CD14-positive monocyte (primary cell): ENCODE results near the gene THAP7. TPM values are rescaled to one million over a fixed set of nuclear protein-coding genes. Genes with fewer than 3 reads are reported as not detected.
A peak's percentile ranks its signal among the peaks of the same experiment; 100 is the strongest.

Source experiments
- DNase-seq, 3 donors: peaks; one replicate each; pipeline ENCODE4 v3.0.0-alpha.2; 2011 to 2022
- H2AFZ ChIP-seq: 2 replicates; pipeline ENCODE4 v1.6.0; 2012; ENCODE audit warnings: mild to moderate bottlenecking, low read depth, low read length, inconsistent platforms; ENCODE audit not compliant: insufficient read depth, poor library complexity, severe bottlenecking
- H3K27ac ChIP-seq, 2 donors: 1 replicate in 1 of 2; 2 replicates in 1 of 2; pipeline ENCODE4 v1.5.1; 2012 to 2013; ENCODE audit warnings: low read length in 2 of 2, control low read depth in 1 of 2, inconsistent platforms in 1 of 2, low read depth in 1 of 2, mild to moderate bottlenecking in 1 of 2
- H3K27me3 ChIP-seq, 2 donors: one replicate each; pipeline versions ENCODE4 v1.6.0 to v1.6.1; 2011 to 2013; ENCODE audit warnings: low read length in 2 of 2; ENCODE audit not compliant: control insufficient read depth in 2 of 2, insufficient read depth in 2 of 2
- H3K36me3 ChIP-seq, 2 donors: replicated peaks in 1 of 2; 1 replicate in 1 of 2; 2 replicates in 1 of 2; pipeline versions ENCODE4 v1.5.1 to v1.6.1; 2012 to 2013; ENCODE audit warnings: low read length in 2 of 2, control low read depth in 1 of 2, inconsistent platforms in 1 of 2, mild to moderate bottlenecking in 1 of 2; ENCODE audit not compliant: insufficient read depth in 2 of 2, control insufficient read depth in 1 of 2
- H3K4me1 ChIP-seq, 2 donors: 1 replicate in 1 of 2; 2 replicates in 1 of 2; pipeline versions ENCODE4 v1.5.1 to v1.6.1; 2012 to 2013; ENCODE audit warnings: low read length in 2 of 2, control low read depth in 1 of 2, inconsistent platforms in 1 of 2, mild to moderate bottlenecking in 1 of 2, moderate library complexity in 1 of 2; ENCODE audit not compliant: insufficient read depth in 2 of 2, control insufficient read depth in 1 of 2
- H3K4me2 ChIP-seq: replicated peaks from 2 replicates; pipeline ENCODE3; 2012; ENCODE audit warnings: low read length, moderate library complexity, mild to moderate bottlenecking; ENCODE audit not compliant: poor library complexity, severe bottlenecking; ENCODE audit errors: extremely low read depth
- H3K4me3 ChIP-seq, 3 experiments: fragments of 200-600 bp in 1 of 3; sonication (generic) in 1 of 3; replicated peaks in 1 of 3; 1 replicate in 2 of 3; 2 replicates in 1 of 3; pipeline ENCODE4 v1.5.1; 2011 to 2013; ENCODE audit warnings: low read length in 3 of 3, mild to moderate bottlenecking in 3 of 3, control low read depth in 2 of 3, low read depth in 2 of 3, inconsistent platforms in 1 of 3, moderate library complexity in 1 of 3
- H3K79me2 ChIP-seq: 2 replicates; pipeline ENCODE4 v1.6.0; 2012; ENCODE audit warnings: mild to moderate bottlenecking, control low read depth, inconsistent platforms, low read length, moderate library complexity; ENCODE audit not compliant: insufficient read depth
- H3K9ac ChIP-seq: 2 replicates; pipeline ENCODE4 v1.6.0; 2017; ENCODE audit warnings: low read length, mild to moderate bottlenecking; ENCODE audit not compliant: insufficient read depth, poor library complexity, severe bottlenecking
- H3K9me3 ChIP-seq, 2 donors: replicated peaks in 1 of 2; 1 replicate in 1 of 2; 2 replicates in 1 of 2; pipeline versions ENCODE4 v1.5.1 to v1.6.1; 2012 to 2013; ENCODE audit warnings: low read length in 2 of 2, control low read depth in 1 of 2; ENCODE audit not compliant: control insufficient read depth in 1 of 2, insufficient read depth in 1 of 2
- H4K20me1 ChIP-seq: 2 replicates; pipeline ENCODE4 v1.6.0; 2012; ENCODE audit warnings: mild to moderate bottlenecking, low read length, control low read depth, moderate library complexity; ENCODE audit not compliant: insufficient read depth
- H3K27ac Mint-ChIP-seq, 7 donors: one replicate each; pipeline ENCODE4 v1.8.0; 2020; ENCODE audit warnings: mild to moderate bottlenecking in 7 of 7, mixed read lengths in 7 of 7, moderate library complexity in 6 of 7, inconsistent platforms in 2 of 7
- H3K27me3 Mint-ChIP-seq, 3 donors: one replicate each; pipeline ENCODE4 v1.8.0; 2021 to 2022; ENCODE audit warnings: low read depth in 3 of 3, mild to moderate bottlenecking in 3 of 3, mixed read lengths in 3 of 3, moderate library complexity in 3 of 3, inconsistent platforms in 1 of 3
- H3K36me3 Mint-ChIP-seq, 2 donors: one replicate each; pipeline ENCODE4 v1.8.0; 2020; ENCODE audit warnings: mixed read lengths in 2 of 2, inconsistent platforms in 1 of 2, mild to moderate bottlenecking in 1 of 2
- H3K4me1 Mint-ChIP-seq: one replicate; pipeline ENCODE4 v1.8.0; 2020; ENCODE audit warnings: mild to moderate bottlenecking, mixed read lengths
- H3K4me3 Mint-ChIP-seq, 2 donors: one replicate each; pipeline ENCODE4 v1.8.0; 2020; ENCODE audit warnings: mild to moderate bottlenecking in 2 of 2, mixed read lengths in 2 of 2, moderate library complexity in 1 of 2
- H3K9me3 Mint-ChIP-seq, 7 donors: one replicate each; pipeline ENCODE4 v1.8.0; 2020 to 2022; ENCODE audit warnings: mixed read lengths in 7 of 7, mild to moderate bottlenecking in 6 of 7, moderate library complexity in 6 of 7, inconsistent platforms in 2 of 7
- WGBS: methylation state at CpG from one replicate; pipeline ENCODE4 v1.1.5; 2013; ENCODE audit warnings: missing lambda C conversion rate; ENCODE audit not compliant: insufficient coverage; 5-methylcytosine and 5-hydroxymethylcytosine counted together
- intact Hi-C, 2 donors: fragments of 100-400 bp; cut with micrococcal nuclease; formaldehyde crosslinking; loops; one replicate each; pipeline versions ENCODE4 v1.15.0 to v1.15.1; 2023
- polyA plus RNA-seq, 3 donors: library from polyadenylated mRNA; depleted of rRNA in 1 of 3; unstranded in 2 of 3; stranded (reverse) in 1 of 3; fragments of 300-500 nt in 2 of 3; fragments of >200 nt in 1 of 3; fragmentation: Illumina TruSeq in 2 of 3; gene quantifications; 1 replicate in 2 of 3; 2 replicates in 1 of 3; pipeline ENCODE4 v1.2.3, GENCODE V29; 2012 to 2021
- TF ChIP-seq, protein P1 (sequence below): fragments of 200-600 bp; IDR thresholded peaks from one replicate; pipeline ENCODE4 v1.8.0; 2022; ENCODE audit warnings: antibody characterized with exemption, mild to moderate bottlenecking

Gene THAP7
- polyA plus RNA-seq, 3 donors = 18.4 to 22.9 (median 19.8) TPM

DNA sequence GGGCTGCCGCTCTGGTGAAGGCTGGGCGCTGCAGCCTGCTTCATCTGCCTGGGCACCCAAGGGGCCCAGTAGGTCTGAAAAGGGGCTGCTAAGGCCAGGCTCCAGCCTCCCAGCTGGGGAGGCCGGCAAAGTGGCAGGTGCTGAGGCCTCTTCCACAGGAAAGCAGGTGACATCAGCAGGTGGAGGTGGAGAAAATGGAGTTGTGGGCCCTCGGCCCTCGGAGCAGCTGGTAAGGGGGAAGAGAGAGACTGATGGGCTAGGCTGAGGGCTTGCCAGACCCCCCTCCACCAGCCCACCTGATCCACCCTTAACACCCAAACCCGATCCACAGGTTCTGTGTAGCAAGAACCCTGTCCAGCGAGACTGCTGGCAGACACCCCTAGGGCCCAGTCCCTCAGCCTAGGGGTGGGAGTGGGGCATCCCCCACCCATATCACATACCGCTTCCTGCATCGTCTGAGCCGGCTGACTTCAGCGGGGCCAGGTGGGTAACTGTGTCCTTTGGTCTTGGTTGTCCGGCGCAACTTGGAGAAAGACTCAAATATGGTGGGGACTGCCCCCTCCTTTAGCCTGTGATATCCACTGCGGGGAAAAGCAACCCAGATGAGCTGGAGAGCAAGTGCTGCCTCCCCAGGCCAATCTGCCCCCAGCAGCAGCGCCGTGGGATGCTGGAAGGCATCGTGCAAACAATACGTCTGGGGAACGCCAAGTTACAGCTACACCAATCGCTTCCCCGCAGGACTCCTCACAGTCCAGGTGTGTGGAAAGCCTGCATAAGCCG, 1.5 kb downstream of the THAP7 start:
- Histone ChIP-seq H3K27ac (peak overlapping the region in 1 of 2 donors; percentile 91), H3K27me3 (no peaks in the 10 kb centered on the region), H3K4me1 (peaks cover 24 to 30% of the 10 kb centered on the region in 2 donors), H3K4me2 (peak overlapping the region; percentile 73), H2AFZ (no peak overlapping the region), H3K9me3 (no peaks in the 10 kb centered on the region), H3K4me3 (peak overlapping the region in 1 of 3 experiments; percentile 79), H3K9ac (peak overlapping the region; percentile 90), H4K20me1 (no peaks in the 10 kb centered on the region), H3K79me2 (peaks cover 13% of the 10 kb centered on the region), H3K36me3 (peaks cover 41 to 48% of the 10 kb centered on the region in 2 donors)
- Mint-ChIP-seq H3K4me1 (peaks cover 26% of the 10 kb centered on the region), H3K36me3 (peaks cover 21 to 39% of the 10 kb centered on the region in 2 donors), H3K9me3 (peaks cover 0 to 1% (median 0%) of the 10 kb centered on the region in 7 donors), H3K27me3 (peaks cover 0 to 2% (median 1%) of the 10 kb centered on the region in 3 donors), H3K4me3 (peak overlapping the region in 1 of 2 donors; percentile 94), H3K27ac (peak overlapping the region in 6 of 7 donors; percentile 38 to 99 (median 79))
- TF ChIP-seq, protein P1, sequence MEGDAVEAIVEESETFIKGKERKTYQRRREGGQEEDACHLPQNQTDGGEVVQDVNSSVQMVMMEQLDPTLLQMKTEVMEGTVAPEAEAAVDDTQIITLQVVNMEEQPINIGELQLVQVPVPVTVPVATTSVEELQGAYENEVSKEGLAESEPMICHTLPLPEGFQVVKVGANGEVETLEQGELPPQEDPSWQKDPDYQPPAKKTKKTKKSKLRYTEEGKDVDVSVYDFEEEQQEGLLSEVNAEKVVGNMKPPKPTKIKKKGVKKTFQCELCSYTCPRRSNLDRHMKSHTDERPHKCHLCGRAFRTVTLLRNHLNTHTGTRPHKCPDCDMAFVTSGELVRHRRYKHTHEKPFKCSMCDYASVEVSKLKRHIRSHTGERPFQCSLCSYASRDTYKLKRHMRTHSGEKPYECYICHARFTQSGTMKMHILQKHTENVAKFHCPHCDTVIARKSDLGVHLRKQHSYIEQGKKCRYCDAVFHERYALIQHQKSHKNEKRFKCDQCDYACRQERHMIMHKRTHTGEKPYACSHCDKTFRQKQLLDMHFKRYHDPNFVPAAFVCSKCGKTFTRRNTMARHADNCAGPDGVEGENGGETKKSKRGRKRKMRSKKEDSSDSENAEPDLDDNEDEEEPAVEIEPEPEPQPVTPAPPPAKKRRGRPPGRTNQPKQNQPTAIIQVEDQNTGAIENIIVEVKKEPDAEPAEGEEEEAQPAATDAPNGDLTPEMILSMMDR = no peak
- 84% methylated on average over 13 of the region's 22 CpGs for WGBS
- intact Hi-C loops = loop anchor here in 1 of 2 donors (5.0 kb wide), 2 partner anchors 83 to 143 kb away; partner anchors contain the start of genes CRKL, PI4KA and SNAP29
- DNase-seq = no peak

DNA sequence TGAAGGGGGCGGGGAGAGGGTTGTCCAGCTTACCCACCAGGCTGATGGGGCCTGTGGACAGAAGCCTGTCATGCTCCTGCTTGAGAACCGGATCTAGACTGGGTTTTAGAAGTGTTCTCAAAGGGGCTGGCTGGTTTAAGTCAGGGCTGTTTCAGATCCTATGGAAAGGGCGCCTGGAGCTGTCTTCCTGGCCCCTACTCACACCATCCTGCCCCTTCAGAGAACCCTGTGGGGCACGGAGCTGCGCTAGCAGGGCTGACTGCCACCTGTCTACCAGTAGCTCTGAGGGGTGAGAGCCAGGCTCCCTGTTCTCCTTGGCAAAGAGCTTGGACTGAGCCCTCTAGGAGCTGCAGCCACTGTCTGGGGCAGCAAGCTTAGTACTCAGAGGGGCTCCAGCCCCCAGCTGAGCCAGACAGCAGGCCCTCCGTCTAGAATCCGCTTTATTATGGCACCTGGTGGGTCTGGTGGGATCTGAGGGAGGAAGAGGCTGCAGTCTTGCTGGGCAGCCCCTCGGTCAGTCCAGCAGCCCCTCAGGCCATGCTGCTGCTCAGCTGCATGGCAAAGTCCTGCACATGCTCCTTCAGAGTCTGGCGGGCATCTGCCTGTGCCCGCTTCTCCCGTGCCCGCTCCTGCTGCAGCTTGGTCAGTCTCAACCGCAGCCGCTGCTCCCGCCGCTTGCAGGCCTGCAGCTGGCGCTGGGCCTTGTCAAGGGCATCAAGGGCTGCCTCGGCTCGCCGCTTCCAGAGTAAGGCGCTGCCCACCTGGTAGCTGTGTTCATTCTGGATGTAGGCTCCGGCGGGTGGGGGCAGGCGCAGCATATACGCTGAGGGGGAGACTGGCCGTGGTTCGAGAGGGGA, 2.3 kb downstream of the THAP7 start:
- Histone ChIP-seq H2AFZ (no peak overlapping the region), H3K9ac (peak overlapping the region; percentile 12), H3K27me3 (no peaks in the 10 kb centered on the region), H3K36me3 (peaks cover 49 to 56% of the 10 kb centered on the region in 2 donors), H3K9me3 (no peaks in the 10 kb centered on the region), H3K79me2 (peaks cover 13% of the 10 kb centered on the region), H3K4me2 (no peak overlapping the region), H3K27ac (peak overlapping the region in 1 of 2 donors; percentile 91), H4K20me1 (no peaks in the 10 kb centered on the region), H3K4me1 (peaks cover 24 to 30% of the 10 kb centered on the region in 2 donors), H3K4me3 (no peak overlapping the region)
- Mint-ChIP-seq H3K36me3 (peaks cover 25 to 46% of the 10 kb centered on the region in 2 donors), H3K9me3 (peaks cover 0 to 1% (median 0%) of the 10 kb centered on the region in 7 donors), H3K4me1 (peaks cover 26% of the 10 kb centered on the region), H3K4me3 (no peak overlapping the region), H3K27me3 (peaks cover 0 to 2% (median 1%) of the 10 kb centered on the region in 3 donors), H3K27ac (peak overlapping the region in 3 of 7 donors; percentile 26 to 72 (median 62))
- TF ChIP-seq, protein P1 = no peak
- intact Hi-C loops = loop anchor here in 1 of 2 donors (5.0 kb wide), 2 partner anchors 82 to 142 kb away; partner anchors contain the start of genes CRKL, PI4KA and SNAP29
- 97% methylated on average over 26 of the region's 27 CpGs for WGBS
- DNase-seq = no peak
